K562 (cell line): ENCODE results near the gene FOSL2. TPM values are rescaled to one million over a fixed set of nuclear protein-coding genes. Genes with fewer than 3 reads are reported as not detected.
A peak's percentile ranks its signal among the peaks of the same experiment; 100 is the strongest.

ENCODE experiments used
- ATAC-seq: fragments of 200-7000 bp; cut with Tn5 transposase; 3 replicates; pipeline ENCODE4 v1.9.1; 2020; ENCODE audit warnings: moderate library complexity
- BruUV-seq: library from RNA; stranded (reverse); fragments of 400-500 nt; replicated peaks from 2 replicates; lab custom pipeline; 2021; lab: Mats Ljungman, UMichigan
- CTCF ChIA-PET: fragments of 300-600 bp; formaldehyde crosslinking; extraction: SDS; loops from one replicate; lab custom pipeline; 2021; ENCODE audit warnings: low intra/inter-chr PET ratio; lab: Yijun Ruan, JAX
- POLR2A ChIA-PET: fragments of 300-600, 350-650 bp; sonication (Branson Sonifier 250); formaldehyde crosslinking; extraction: SDS; loops from one replicate; lab custom pipeline; 2021; ENCODE audit warnings: antibody characterized with exemption, inconsistent platforms; lab: Yijun Ruan, JAX
- DNase-seq, 4 experiments: peaks; one replicate each; pipeline versions ENCODE4 v3.0.0 to v3.0.0-alpha.2; 2011 to 2018; ENCODE audit warnings: low spot score in 3 of 4, mixed read lengths in 3 of 4; ENCODE audit errors: extremely low read depth in 1 of 4
- FAIRE-seq: peaks from 2 replicates; lab custom pipeline; 2011; peaks lifted over from hg19 to GRCh38; lab: Jason Lieb, UNC
- H2AFZ ChIP-seq: 2 replicates; pipeline ENCODE4 v1.6.0; 2011; ENCODE audit warnings: low read depth, low read length, control low read depth, inconsistent platforms
- H3K27ac ChIP-seq: fragments of 200-600 bp; 3 replicates; pipeline ENCODE4 v1.8.0; 2011; ENCODE audit warnings: low read depth, mild to moderate bottlenecking, control low read depth, inconsistent platforms, low read length, moderate library complexity, mixed read lengths; ENCODE audit errors: extremely low read depth
- H3K27me3 ChIP-seq, 2 experiments: fragments of 300-600 bp in 1 of 2; 2 replicates in 1 of 2; 3 replicates in 1 of 2; pipeline versions ENCODE4 v1.6.0 to v1.8.0; 2011; ENCODE audit warnings: inconsistent platforms in 2 of 2, low read length in 2 of 2, mild to moderate bottlenecking in 1 of 2, mixed read lengths in 1 of 2, moderate library complexity in 1 of 2; ENCODE audit not compliant: control insufficient read depth in 2 of 2, insufficient read depth in 2 of 2
- H3K36me3 ChIP-seq: fragments of 300-600 bp; 3 replicates; pipeline ENCODE4 v1.8.0; 2011; ENCODE audit warnings: mild to moderate bottlenecking, low read length, inconsistent platforms; ENCODE audit not compliant: control insufficient read depth, insufficient read depth
- H3K4me1 ChIP-seq, 2 experiments: fragments of 200-600 bp in 1 of 2; replicated peaks in 1 of 2; 2 replicates in 1 of 2; 3 replicates in 1 of 2; pipeline versions ENCODE4 v1.5.1 to v1.8.0; 2011; ENCODE audit warnings: inconsistent platforms in 2 of 2, low read length in 2 of 2, mild to moderate bottlenecking in 1 of 2, mixed read lengths in 1 of 2, moderate library complexity in 1 of 2; ENCODE audit not compliant: control insufficient read depth in 2 of 2, insufficient read depth in 2 of 2
- H3K4me2 ChIP-seq: 2 replicates; pipeline ENCODE4 v1.6.1; 2011; ENCODE audit warnings: low read length, control low read depth, inconsistent platforms, mixed read lengths; ENCODE audit not compliant: insufficient read depth
- H3K4me3 ChIP-seq: fragments of 200-600 bp; sonication (generic), shearing (Covaris generic); 2 replicates; pipeline ENCODE4 v1.5.1; 2016; ENCODE audit warnings: control low read depth, inconsistent platforms
- H3K79me2 ChIP-seq: fragments of 200-600 bp; 3 replicates; pipeline ENCODE4 v1.8.0; 2011; ENCODE audit warnings: low read length, inconsistent platforms; ENCODE audit not compliant: control insufficient read depth, insufficient read depth
- H3K9ac ChIP-seq, 2 experiments: 2 replicates each; pipeline versions ENCODE4 v1.6.0 to v1.6.1; 2011; ENCODE audit warnings: low read depth in 2 of 2, low read length in 2 of 2, control low read depth in 1 of 2, inconsistent platforms in 1 of 2, mild to moderate bottlenecking in 1 of 2, mixed read lengths in 1 of 2; ENCODE audit not compliant: insufficient read depth in 1 of 2
- H3K9me1 ChIP-seq: one replicate; pipeline ENCODE4 v1.6.0; 2011; ENCODE audit warnings: inconsistent platforms, mild to moderate bottlenecking, low read length, moderate library complexity; ENCODE audit not compliant: control insufficient read depth, insufficient read depth
- H3K9me3 ChIP-seq: replicated peaks from 2 replicates; pipeline ENCODE4 v1.5.1; 2011; ENCODE audit warnings: low read depth, low read length, inconsistent platforms; ENCODE audit not compliant: control insufficient read depth, insufficient read depth
- H4K20me1 ChIP-seq: replicated peaks from 2 replicates; pipeline ENCODE4 v1.6.1; 2011; ENCODE audit warnings: low read length, inconsistent platforms, mixed read lengths; ENCODE audit not compliant: control insufficient read depth, insufficient read depth
- RBM25 ChIP-seq: fragments of 200-400 bp; formaldehyde crosslinking; IDR thresholded peaks from 2 replicates; pipeline ENCODE4 v1.6.1; 2018; ENCODE audit warnings: low read length, low read depth, moderate library complexity; ENCODE audit not compliant: severe bottlenecking
- WGBS: fragments of 100-300 bp; shearing (Covaris generic); methylation state at CpG from one replicate; pipeline ENCODE4 v1.1.6; 2016; ENCODE audit warnings: low coverage, mixed read lengths; ENCODE audit not compliant: insufficient coverage; ENCODE audit errors: missing lambda C conversion rate; 5-methylcytosine and 5-hydroxymethylcytosine counted together
- in situ Hi-C: fragments of 300-500 bp; cut with MboI; formaldehyde crosslinking; loops from 4 replicates; pipeline ENCODE4 v1.15.0; 2018; ENCODE audit warnings: inconsistent platforms, mixed read lengths
- intact Hi-C: fragments of 100-400 bp; cut with micrococcal nuclease; formaldehyde crosslinking; loops from 2 replicates; pipeline ENCODE4 v1.14.2; 2022
- polyA plus RNA-seq, 8 experiments: library from polyadenylated mRNA; depleted of rRNA in 4 of 8; stranded (reverse) in 5 of 8; unstranded in 3 of 8; fragments of >200 nt; fragmentation: Nextera tagmentation in 2 of 8; fragmentation: Illumina TruSeq in 1 of 8; extraction: Ambion mirVana in 2 of 8; extraction: Trizol in 1 of 8; gene quantifications; 2 replicates each; pipeline versions ENCODE4 v1.2.1 to v1.2.3, GENCODE V29; 2011 to 2014; ENCODE audit warnings: inconsistent platforms in 1 of 8, missing spikeins in 1 of 8
- total RNA-seq, 7 experiments: library from RNA; depleted of rRNA in 6 of 7; stranded (reverse); fragments of >200 nt in 6 of 7; fragmentation: Illumina TruSeq in 2 of 7; extraction: Trizol in 2 of 7; gene quantifications; 2 replicates each; pipeline versions ENCODE4 v1.2.1 to v1.2.3, GENCODE V29; 2011 to 2021; ENCODE audit warnings: low replicate concordance in 1 of 7
- TF ChIP-seq, protein P1 (sequence below): fragments of 450-650 bp; IDR thresholded peaks from 2 replicates; pipeline ENCODE4 v1.6.1; 2016
- TF ChIP-seq, protein P2 (sequence below): fragments of 150-350 bp; IDR thresholded peaks from 2 replicates; pipeline ENCODE4 v1.6.1; 2014; ENCODE audit warnings: low read depth, mild to moderate bottlenecking, low read length, borderline replicate concordance
- TF ChIP-seq, protein P3 (sequence below): fragments of 450-650 bp; IDR thresholded peaks from 2 replicates; pipeline ENCODE4 v1.6.1; 2016; ENCODE audit warnings: missing biosample characterization, missing genetic modification characterization

FOSL2 gene
- total and polyA plus RNA-seq, 9 of the 15 experiments (the other 6 are each of a cell fraction or from before 2014, with no cell fraction given): 0.04 to 2.9 (median 0.80) TPM

DNA sequence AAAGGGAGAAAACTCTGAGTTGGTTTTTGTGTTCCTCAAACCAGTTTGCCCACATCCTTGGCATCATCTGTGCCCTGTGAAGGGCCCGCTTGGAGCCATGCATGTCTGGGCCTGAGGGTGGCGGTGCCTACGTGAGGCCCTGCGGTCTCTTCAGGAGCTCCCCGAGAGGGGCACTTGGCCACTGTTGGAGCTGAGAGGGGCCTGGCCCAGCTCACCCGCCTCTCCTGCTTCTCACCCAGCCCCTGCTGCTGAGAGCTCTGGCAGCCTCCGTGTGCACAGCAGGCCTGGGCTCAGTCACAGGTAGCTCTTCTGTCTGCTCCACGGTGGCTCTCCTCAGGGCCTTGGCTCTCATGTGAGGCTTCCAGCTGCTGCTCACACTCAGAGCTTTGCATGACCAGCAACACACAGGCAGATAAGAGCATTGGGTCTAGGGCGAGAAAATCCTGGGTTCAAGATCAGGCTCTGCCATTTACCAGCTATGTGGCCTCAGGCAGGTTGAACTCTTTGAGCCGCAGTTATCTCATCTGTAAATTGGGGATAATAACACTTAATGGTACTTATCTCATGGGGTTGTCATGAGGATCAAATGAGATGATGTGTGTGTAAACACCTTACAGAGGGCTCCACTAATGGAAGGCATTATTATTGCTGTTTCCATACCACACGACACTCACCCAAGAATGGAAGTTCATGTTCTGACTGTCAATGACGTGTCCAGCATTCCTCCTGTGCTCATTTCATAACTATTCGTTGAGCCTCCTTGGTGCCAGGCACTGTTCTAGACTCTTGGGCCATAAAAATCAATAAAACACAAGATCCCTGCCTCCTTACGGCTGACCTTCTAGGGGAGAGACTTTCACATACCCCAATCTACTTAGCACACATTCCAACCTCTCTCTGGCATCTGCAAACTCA is 61.6 kb downstream of the FOSL2 start:
- in situ Hi-C loops: no loop called here
- Histone ChIP-seq H3K4me3 (no peak overlapping the region), H4K20me1 (0 out of 2 replicates have a peak, but pooled peaks cover 7% of the 10 kb centered on the region), H3K9ac (no peak overlapping the region), H3K27ac (no peak overlapping the region), H3K9me1 (no peaks in the 10 kb centered on the region), H3K79me2 (no peaks in the 10 kb centered on the region), H3K9me3 (no peaks in the 10 kb centered on the region), H2AFZ (no peak overlapping the region), H3K36me3 (no peaks in the 10 kb centered on the region), H3K4me2 (no peak overlapping the region), H3K4me1 (peaks cover 10% of the 10 kb centered on the region in 2 experiments; a peak in 4 of 5 replicates), H3K27me3 (peaks cover 0 to 26% of the 10 kb centered on the region in 2 experiments; a peak in 2 of 5 replicates)
- no peak for DNase-seq
- 10% methylated on average over 14 of the region's 14 CpGs for WGBS
- no peak for ATAC-seq
- ChIA-PET CTCF (no interaction called here), POLR2A (no interaction called here)
- TF ChIP-seq, protein P1, sequence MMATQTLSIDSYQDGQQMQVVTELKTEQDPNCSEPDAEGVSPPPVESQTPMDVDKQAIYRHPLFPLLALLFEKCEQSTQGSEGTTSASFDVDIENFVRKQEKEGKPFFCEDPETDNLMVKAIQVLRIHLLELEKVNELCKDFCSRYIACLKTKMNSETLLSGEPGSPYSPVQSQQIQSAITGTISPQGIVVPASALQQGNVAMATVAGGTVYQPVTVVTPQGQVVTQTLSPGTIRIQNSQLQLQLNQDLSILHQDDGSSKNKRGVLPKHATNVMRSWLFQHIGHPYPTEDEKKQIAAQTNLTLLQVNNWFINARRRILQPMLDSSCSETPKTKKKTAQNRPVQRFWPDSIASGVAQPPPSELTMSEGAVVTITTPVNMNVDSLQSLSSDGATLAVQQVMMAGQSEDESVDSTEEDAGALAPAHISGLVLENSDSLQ: no peak
- TF ChIP-seq, protein P2, sequence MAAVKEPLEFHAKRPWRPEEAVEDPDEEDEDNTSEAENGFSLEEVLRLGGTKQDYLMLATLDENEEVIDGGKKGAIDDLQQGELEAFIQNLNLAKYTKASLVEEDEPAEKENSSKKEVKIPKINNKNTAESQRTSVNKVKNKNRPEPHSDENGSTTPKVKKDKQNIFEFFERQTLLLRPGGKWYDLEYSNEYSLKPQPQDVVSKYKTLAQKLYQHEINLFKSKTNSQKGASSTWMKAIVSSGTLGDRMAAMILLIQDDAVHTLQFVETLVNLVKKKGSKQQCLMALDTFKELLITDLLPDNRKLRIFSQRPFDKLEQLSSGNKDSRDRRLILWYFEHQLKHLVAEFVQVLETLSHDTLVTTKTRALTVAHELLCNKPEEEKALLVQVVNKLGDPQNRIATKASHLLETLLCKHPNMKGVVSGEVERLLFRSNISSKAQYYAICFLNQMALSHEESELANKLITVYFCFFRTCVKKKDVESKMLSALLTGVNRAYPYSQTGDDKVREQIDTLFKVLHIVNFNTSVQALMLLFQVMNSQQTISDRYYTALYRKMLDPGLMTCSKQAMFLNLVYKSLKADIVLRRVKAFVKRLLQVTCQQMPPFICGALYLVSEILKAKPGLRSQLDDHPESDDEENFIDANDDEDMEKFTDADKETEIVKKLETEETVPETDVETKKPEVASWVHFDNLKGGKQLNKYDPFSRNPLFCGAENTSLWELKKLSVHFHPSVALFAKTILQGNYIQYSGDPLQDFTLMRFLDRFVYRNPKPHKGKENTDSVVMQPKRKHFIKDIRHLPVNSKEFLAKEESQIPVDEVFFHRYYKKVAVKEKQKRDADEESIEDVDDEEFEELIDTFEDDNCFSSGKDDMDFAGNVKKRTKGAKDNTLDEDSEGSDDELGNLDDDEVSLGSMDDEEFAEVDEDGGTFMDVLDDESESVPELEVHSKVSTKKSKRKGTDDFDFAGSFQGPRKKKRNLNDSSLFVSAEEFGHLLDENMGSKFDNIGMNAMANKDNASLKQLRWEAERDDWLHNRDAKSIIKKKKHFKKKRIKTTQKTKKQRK: no peak
- TF ChIP-seq, protein P3, sequence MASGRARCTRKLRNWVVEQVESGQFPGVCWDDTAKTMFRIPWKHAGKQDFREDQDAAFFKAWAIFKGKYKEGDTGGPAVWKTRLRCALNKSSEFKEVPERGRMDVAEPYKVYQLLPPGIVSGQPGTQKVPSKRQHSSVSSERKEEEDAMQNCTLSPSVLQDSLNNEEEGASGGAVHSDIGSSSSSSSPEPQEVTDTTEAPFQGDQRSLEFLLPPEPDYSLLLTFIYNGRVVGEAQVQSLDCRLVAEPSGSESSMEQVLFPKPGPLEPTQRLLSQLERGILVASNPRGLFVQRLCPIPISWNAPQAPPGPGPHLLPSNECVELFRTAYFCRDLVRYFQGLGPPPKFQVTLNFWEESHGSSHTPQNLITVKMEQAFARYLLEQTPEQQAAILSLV (tag): no peak
- TF ChIP-seq RBM25: peak; percentile 47
- FAIRE-seq: no peak
- intact Hi-C loops: loop anchor here (5.0 kb wide), 2 partner anchors 647 to 752 kb away; no protein-coding TSS in a partner anchor
- BruUV-seq: no TSS peak
